Fibroblast of lung (primary cell): ENCODE measurements around the gene KCND3. TPM values are rescaled to one million over a fixed set of nuclear protein-coding genes. Genes with fewer than 3 reads are reported as not detected.

ENCODE experiments used
- DNase-seq, 2 donors: peaks; one replicate each; pipeline versions ENCODE4 v3.0.0 to v3.0.0-alpha.2; 2010; ENCODE audit warnings: low read depth in 2 of 2
- H2AFZ ChIP-seq: 2 replicates; pipeline ENCODE4 v1.5.1; 2012; ENCODE audit warnings: low read length, control low read depth, inconsistent platforms
- H3K27ac ChIP-seq: 2 replicates; pipeline ENCODE4 v1.5.1; 2011; ENCODE audit warnings: low read length, control low read depth; ENCODE audit not compliant: insufficient read depth
- H3K27me3 ChIP-seq: 2 replicates; pipeline ENCODE4 v1.5.1; 2011; ENCODE audit warnings: mild to moderate bottlenecking, low read length; ENCODE audit not compliant: control insufficient read depth, insufficient read depth
- H3K36me3 ChIP-seq: 2 replicates; pipeline ENCODE4 v1.5.1; 2011; ENCODE audit warnings: low read length; ENCODE audit not compliant: control insufficient read depth, insufficient read depth
- H3K4me1 ChIP-seq: 2 replicates; pipeline ENCODE4 v1.5.1; 2011; ENCODE audit warnings: low read length; ENCODE audit not compliant: control insufficient read depth, insufficient read depth; ENCODE audit errors: extremely low read depth
- H3K4me2 ChIP-seq: 2 replicates; pipeline ENCODE4 v1.5.1; 2011; ENCODE audit warnings: low read length, control low read depth; ENCODE audit not compliant: insufficient read depth; ENCODE audit errors: extremely low read depth
- H3K4me3 ChIP-seq, 4 experiments: fragments of 200-600 bp in 1 of 4; sonication (generic) in 1 of 4; replicated peaks in 1 of 4; 2 replicates each; pipeline ENCODE4 v1.5.1; 2011 to 2016; ENCODE audit warnings: low read length in 4 of 4, low read depth in 3 of 4, mild to moderate bottlenecking in 3 of 4, control low read depth in 2 of 4, inconsistent platforms in 1 of 4, mixed read lengths in 1 of 4; ENCODE audit not compliant: insufficient read depth in 1 of 4; ENCODE audit errors: control extremely low read depth in 1 of 4
- H3K79me2 ChIP-seq: 2 replicates; pipeline ENCODE4 v1.5.1; 2012; ENCODE audit warnings: mild to moderate bottlenecking, low read length, inconsistent platforms; ENCODE audit not compliant: control insufficient read depth, insufficient read depth
- H3K9ac ChIP-seq: 2 replicates; pipeline ENCODE4 v1.5.1; 2011; ENCODE audit warnings: mild to moderate bottlenecking, low read length, control low read depth; ENCODE audit not compliant: insufficient read depth
- H3K9me3 ChIP-seq: 2 replicates; pipeline ENCODE4 v1.5.1; 2012; ENCODE audit warnings: low read depth, low read length; ENCODE audit not compliant: control insufficient read depth, insufficient read depth
- H4K20me1 ChIP-seq: 2 replicates; pipeline ENCODE4 v1.5.1; 2011; ENCODE audit warnings: low read length; ENCODE audit not compliant: control insufficient read depth, insufficient read depth; ENCODE audit errors: extremely low read depth
- CTCF ChIP-seq, 2 donors: IDR thresholded peaks in 1 of 2; conservative IDR thresholded peaks in 1 of 2; 1 replicate in 1 of 2; 2 replicates in 1 of 2; pipeline ENCODE4 v1.5.1; 2011 to 2012; ENCODE audit warnings: low read length in 2 of 2, control low read depth in 1 of 2, inconsistent platforms in 1 of 2, low read depth in 1 of 2, mild to moderate bottlenecking in 1 of 2
- EZH2 ChIP-seq: IDR thresholded peaks from 2 replicates; pipeline ENCODE4 v1.5.1; 2012; ENCODE audit warnings: low read length, control low read depth, mild to moderate bottlenecking; ENCODE audit errors: missing control alignments
- polyA plus RNA-seq, 2 donors: library from polyadenylated mRNA; depleted of rRNA in 1 of 2; stranded (reverse) in 1 of 2; unstranded in 1 of 2; fragments of >200 nt; gene quantifications; 2 replicates each; pipeline ENCODE4 v1.2.1, GENCODE V29; 2011 to 2012; ENCODE audit warnings: missing spikeins in 1 of 2
- total RNA-seq: library from RNA; depleted of rRNA; stranded (reverse); fragments of >200 nt; gene quantifications from 2 replicates; pipeline ENCODE4 v1.2.1, GENCODE V29; 2014

KCND3 gene
- total and polyA plus RNA-seq, 2 donors (not counting 1 experiment from before 2014, with no cell fraction given) = 0.66 to 9.3 TPM

GRCh38 chr1:111842411-111842810 is 147.1 kb downstream of the KCND3 start:
- no peak overlapping the region for H3K9ac ChIP-seq
- H3K4me1 ChIP-seq = no peaks in the 10 kb centered on the region
- H3K4me3 ChIP-seq = no peak overlapping the region
- no peaks in the 10 kb centered on the region for H3K79me2 ChIP-seq
- H3K36me3 ChIP-seq = no peaks in the 10 kb centered on the region
- H3K27ac ChIP-seq = no peak overlapping the region
- no peaks in the 10 kb centered on the region for H3K27me3 ChIP-seq
- H4K20me1 ChIP-seq = no peaks in the 10 kb centered on the region
- H3K4me2 ChIP-seq = no peak overlapping the region
- no peak overlapping the region for H2AFZ ChIP-seq
- no peak for TF ChIP-seq CTCF (conservative IDR thresholded peaks at IDR 0.05 in 1 of 2, IDR thresholded peaks at IDR 0.05 in 1 of 2; ENCODE audit: low read depth in 1 of 2, low read length in 2 of 2)
- no peak for TF ChIP-seq EZH2
- DNase-seq = no peak
- no peaks in the 10 kb centered on the region for H3K9me3 ChIP-seq

GRCh38 chr1:111841746-111842145 is 147.7 kb downstream of the KCND3 start:
- TF ChIP-seq CTCF (conservative IDR thresholded peaks at IDR 0.05 in 1 of 2, IDR thresholded peaks at IDR 0.05 in 1 of 2; ENCODE audit: low read depth in 1 of 2, low read length in 2 of 2) (no peak), EZH2 (no peak)
- H4K20me1 ChIP-seq = no peaks in the 10 kb centered on the region

GRCh38 chr1:111841189-111841588 is 148.3 kb downstream of the KCND3 start:
- no peak overlapping the region for H3K4me2 ChIP-seq
- H2AFZ ChIP-seq = no peak overlapping the region
- H3K27ac ChIP-seq = no peak overlapping the region
- no peaks in the 10 kb centered on the region for H3K79me2 ChIP-seq
- no peak for DNase-seq
- no peaks in the 10 kb centered on the region for H3K4me1 ChIP-seq
- H3K9ac ChIP-seq = no peak overlapping the region
- H3K9me3 ChIP-seq = no peaks in the 10 kb centered on the region
- no peaks in the 10 kb centered on the region for H3K36me3 ChIP-seq
- no peaks in the 10 kb centered on the region for H3K27me3 ChIP-seq
- TF ChIP-seq CTCF (conservative IDR thresholded peaks at IDR 0.05 in 1 of 2, IDR thresholded peaks at IDR 0.05 in 1 of 2; ENCODE audit: low read depth in 1 of 2, low read length in 2 of 2) (no peak), EZH2 (no peak)
- H4K20me1 ChIP-seq = no peaks in the 10 kb centered on the region
- no peak overlapping the region for H3K4me3 ChIP-seq

More at GRCh38 chr1:111841746-111842145, 147.7 kb downstream of the KCND3 start:
- Histone ChIP-seq H3K9me3 (no peaks in the 10 kb centered on the region), H2AFZ (no peak overlapping the region), H3K27me3 (no peaks in the 10 kb centered on the region), H3K27ac (no peak overlapping the region), H3K79me2 (no peaks in the 10 kb centered on the region), H3K4me1 (no peaks in the 10 kb centered on the region), H3K4me3 (no peak overlapping the region), H3K9ac (no peak overlapping the region), H3K4me2 (no peak overlapping the region), H3K36me3 (no peaks in the 10 kb centered on the region)
- DNase-seq = no peak
